Trophoblast cell (in vitro differentiated cells and primary cell): Measurements from ENCODE around the gene WSCD2.

ENCODE experiments used
- DNase-seq, 2 donors: peaks; one replicate each; pipeline ENCODE4 v3.0.0-alpha.2; 2016
- H2AFZ ChIP-seq: 2 replicates; pipeline ENCODE4 v1.6.1; 2013; ENCODE audit warnings: low read length, moderate library complexity, mild to moderate bottlenecking; ENCODE audit not compliant: insufficient read depth, poor library complexity
- H2AK5ac ChIP-seq: 2 replicates; pipeline ENCODE4 v1.6.1; 2013; ENCODE audit warnings: mild to moderate bottlenecking, low read length
- H2BK120ac ChIP-seq: 2 replicates; pipeline ENCODE4 v1.6.1; 2013; ENCODE audit warnings: low read length, mild to moderate bottlenecking, moderate library complexity; ENCODE audit not compliant: insufficient read depth, poor library complexity
- H2BK12ac ChIP-seq: 2 replicates; pipeline ENCODE4 v1.6.1; 2013; ENCODE audit warnings: mild to moderate bottlenecking, low read length, moderate library complexity
- H2BK5ac ChIP-seq: 2 replicates; pipeline ENCODE4 v1.6.1; 2013; ENCODE audit warnings: low read length, low read depth, moderate library complexity, mild to moderate bottlenecking; ENCODE audit not compliant: poor library complexity
- H3K14ac ChIP-seq: 2 replicates; pipeline ENCODE4 v1.6.1; 2013; ENCODE audit warnings: mild to moderate bottlenecking, low read length
- H3K18ac ChIP-seq: 2 replicates; pipeline ENCODE4 v1.6.1; 2013; ENCODE audit warnings: mild to moderate bottlenecking, low read length
- H3K23ac ChIP-seq: 2 replicates; pipeline ENCODE4 v1.6.1; 2013; ENCODE audit warnings: low read length
- H3K27ac ChIP-seq: 2 replicates; pipeline ENCODE4 v1.5.1; 2013; ENCODE audit warnings: low read depth, mild to moderate bottlenecking, inconsistent platforms, low read length, moderate library complexity
- H3K27me3 ChIP-seq: 2 replicates; pipeline ENCODE4 v1.6.1; 2013; ENCODE audit warnings: inconsistent platforms, mild to moderate bottlenecking, low read length, moderate library complexity; ENCODE audit not compliant: insufficient read depth
- H3K36me3 ChIP-seq, 2 experiments: 1 replicate in 1 of 2; 2 replicates in 1 of 2; pipeline ENCODE4 v1.6.1; 2013; ENCODE audit warnings: low read length in 2 of 2, mild to moderate bottlenecking in 2 of 2, moderate library complexity in 1 of 2; ENCODE audit not compliant: insufficient read depth in 2 of 2, control insufficient read depth in 1 of 2
- H3K4ac ChIP-seq: 2 replicates; pipeline ENCODE4 v1.6.1; 2013; ENCODE audit warnings: low read depth, mild to moderate bottlenecking, low read length, moderate library complexity
- H3K4me1 ChIP-seq, 2 experiments: 1 replicate in 1 of 2; 2 replicates in 1 of 2; pipeline ENCODE4 v1.6.1; 2013; ENCODE audit warnings: low read length in 2 of 2, mild to moderate bottlenecking in 2 of 2, moderate library complexity in 1 of 2; ENCODE audit not compliant: insufficient read depth in 2 of 2, control insufficient read depth in 1 of 2
- H3K4me2 ChIP-seq: 2 replicates; pipeline ENCODE4 v1.6.1; 2013; ENCODE audit warnings: inconsistent platforms, mild to moderate bottlenecking, low read length, moderate library complexity
- H3K4me3 ChIP-seq: 2 replicates; pipeline ENCODE4 v1.5.1; 2013; ENCODE audit warnings: mild to moderate bottlenecking, low read depth, low read length, inconsistent platforms
- H3K79me1 ChIP-seq: one replicate; pipeline ENCODE4 v1.6.1; 2013; ENCODE audit warnings: low read length
- H3K79me2 ChIP-seq: 2 replicates; pipeline ENCODE4 v1.6.1; 2013; ENCODE audit warnings: low read length, mild to moderate bottlenecking; ENCODE audit not compliant: control insufficient read depth, insufficient read depth, poor library complexity
- H3K9ac ChIP-seq: 2 replicates; pipeline ENCODE4 v1.6.1; 2013; ENCODE audit warnings: mild to moderate bottlenecking, low read length
- H3K9me3 ChIP-seq: 2 replicates; pipeline ENCODE4 v1.6.1; 2013; ENCODE audit warnings: low read depth, mild to moderate bottlenecking, control low read depth, inconsistent platforms, low read length; ENCODE audit not compliant: insufficient read depth
- H4K12ac ChIP-seq: 2 replicates; pipeline ENCODE4 v1.6.1; 2013; ENCODE audit warnings: low read depth, mild to moderate bottlenecking, low read length, moderate library complexity
- H4K8ac ChIP-seq: 2 replicates; pipeline ENCODE4 v1.6.1; 2013; ENCODE audit warnings: low read depth, mild to moderate bottlenecking, low read length, moderate library complexity
- H4K91ac ChIP-seq: one replicate; pipeline ENCODE4 v1.6.1; 2013; ENCODE audit warnings: low read depth, mild to moderate bottlenecking, low read length, moderate library complexity
- WGBS: extraction: QIAGEN DNeasy Blood & Tissue Kit; methylation state at CpG from one replicate; pipeline ENCODE4 v1.1.7; 2013; ENCODE audit warnings: missing lambda C conversion rate; ENCODE audit not compliant: insufficient read length, insufficient coverage; ENCODE audit errors: extremely low coverage; 5-methylcytosine and 5-hydroxymethylcytosine counted together

Gene WSCD2

DNA sequence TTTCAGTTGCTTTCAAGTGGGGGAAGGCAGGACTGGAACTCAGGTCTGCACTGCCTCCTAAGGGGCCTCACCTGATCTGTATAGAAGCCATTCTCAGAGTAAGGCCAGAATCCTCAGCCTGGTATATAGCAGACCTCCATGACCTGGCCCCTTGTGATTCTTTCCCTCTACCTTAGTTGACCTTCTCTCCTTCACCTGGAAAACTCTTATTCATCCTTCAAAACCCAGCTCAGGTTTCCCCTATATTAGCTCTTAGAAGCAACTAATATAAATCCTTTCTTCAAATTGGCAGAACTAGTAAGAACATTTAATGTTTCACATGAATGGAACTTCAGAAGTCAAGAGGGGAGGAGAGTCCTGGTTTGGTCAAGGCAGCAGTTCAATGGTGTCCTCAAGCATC lies 26.0 kb upstream of the WSCD2 start:
- H2AFZ ChIP-seq: no peak overlapping the region
- no peaks in the 10 kb centered on the region for H3K27me3 ChIP-seq
- H3K4ac ChIP-seq: no peak overlapping the region
- H3K4me2 ChIP-seq: no peak overlapping the region
- H4K12ac ChIP-seq: no peak overlapping the region
- H2AK5ac ChIP-seq: no peak overlapping the region
- H3K27ac ChIP-seq: no peak overlapping the region
- no peak overlapping the region for H2BK12ac ChIP-seq
- no peaks in the 10 kb centered on the region for H3K79me1 ChIP-seq
- no peak overlapping the region for H3K14ac ChIP-seq
- no peak overlapping the region for H2BK120ac ChIP-seq
- DNase-seq: no peak
- H3K9me3 ChIP-seq: no peaks in the 10 kb centered on the region
- H4K91ac ChIP-seq: no peak overlapping the region
- no peak overlapping the region for H3K23ac ChIP-seq
- peaks cover 6 to 9% of the 10 kb centered on the region in 2 experiments for H3K4me1 ChIP-seq
- no peak overlapping the region for H4K8ac ChIP-seq
- no peak overlapping the region for H2BK5ac ChIP-seq
- H3K4me3 ChIP-seq: no peak overlapping the region
- H3K36me3 ChIP-seq: no peaks in the 10 kb centered on the region
- no peak overlapping the region for H3K9ac ChIP-seq
- H3K79me2 ChIP-seq: no peaks in the 10 kb centered on the region
- H3K18ac ChIP-seq: no peak overlapping the region

DNA sequence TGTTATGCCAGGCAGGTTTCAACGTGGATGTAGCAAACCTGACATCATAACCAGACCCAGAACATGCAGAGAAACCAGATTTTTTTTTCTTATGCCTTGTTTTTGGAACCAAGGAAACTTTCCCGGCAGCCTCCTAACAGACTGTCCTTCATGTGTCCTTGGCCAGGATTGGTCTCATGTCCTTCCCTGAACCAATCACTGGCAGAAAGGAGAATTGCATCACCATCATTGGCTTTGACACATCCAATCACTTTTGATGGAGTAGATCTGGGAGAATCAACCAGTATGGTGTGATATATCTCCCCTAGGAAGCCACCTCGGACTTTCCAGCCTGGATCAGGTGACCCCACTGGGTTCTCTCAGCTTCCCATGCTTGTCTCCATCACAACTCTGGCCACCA lies 25.6 kb upstream of the WSCD2 start:
- Histone ChIP-seq H3K23ac (no peak overlapping the region), H3K4me2 (no peak overlapping the region), H3K14ac (no peak overlapping the region), H3K4me3 (no peak overlapping the region), H3K27ac (no peak overlapping the region), H4K8ac (no peak overlapping the region), H3K9me3 (no peaks in the 10 kb centered on the region), H3K79me1 (no peaks in the 10 kb centered on the region), H3K36me3 (no peaks in the 10 kb centered on the region), H2AK5ac (no peak overlapping the region), H3K9ac (no peak overlapping the region), H3K27me3 (no peaks in the 10 kb centered on the region), H4K12ac (no peak overlapping the region), H3K4me1 (peaks cover 6 to 9% of the 10 kb centered on the region in 2 experiments), H2BK120ac (no peak overlapping the region), H3K79me2 (no peaks in the 10 kb centered on the region), H2BK12ac (no peak overlapping the region), H3K18ac (no peak overlapping the region), H2AFZ (no peak overlapping the region), H2BK5ac (no peak overlapping the region), H3K4ac (no peak overlapping the region), H4K91ac (no peak overlapping the region)
- no CpG with 5 or more reads among the region's 3 CpGs for WGBS
- no peak for DNase-seq

DNA sequence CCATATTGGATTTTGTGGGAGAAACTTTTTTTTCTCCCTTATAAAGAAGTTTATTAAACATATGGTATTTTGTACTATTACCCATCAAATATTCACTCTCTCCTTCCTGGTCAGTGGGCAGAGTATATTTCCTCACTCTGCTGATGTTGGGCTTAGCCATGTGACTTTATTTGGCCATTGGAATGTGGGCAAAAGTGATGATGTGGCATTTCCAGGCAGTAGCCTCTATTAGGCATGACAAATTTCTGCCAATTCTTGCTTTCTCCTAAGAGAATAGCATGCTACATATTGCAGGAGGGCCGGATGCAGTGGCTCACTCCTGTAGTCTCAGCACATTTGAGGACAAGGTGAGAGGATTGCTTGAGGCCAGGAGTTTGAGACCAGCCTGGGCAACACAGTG lies 24.4 kb upstream of the WSCD2 start:
- no peak overlapping the region for H3K14ac ChIP-seq
- H2AK5ac ChIP-seq: no peak overlapping the region
- H3K18ac ChIP-seq: no peak overlapping the region
- H2BK12ac ChIP-seq: no peak overlapping the region
- H3K79me2 ChIP-seq: no peaks in the 10 kb centered on the region
- H2BK5ac ChIP-seq: no peak overlapping the region
- no peaks in the 10 kb centered on the region for H3K36me3 ChIP-seq
- H2BK120ac ChIP-seq: no peak overlapping the region
- no peak overlapping the region for H3K4me2 ChIP-seq
- H2AFZ ChIP-seq: no peak overlapping the region
- H3K4me3 ChIP-seq: no peak overlapping the region
- no peak overlapping the region for H3K27ac ChIP-seq
- no peak overlapping the region for H4K8ac ChIP-seq
- no peak overlapping the region for H4K12ac ChIP-seq
- H3K4me1 ChIP-seq: peaks cover 6 to 9% of the 10 kb centered on the region in 2 experiments
- H3K23ac ChIP-seq: no peak overlapping the region
- no peak overlapping the region for H3K9ac ChIP-seq
- no peaks in the 10 kb centered on the region for H3K27me3 ChIP-seq
- no CpG with 5 or more reads among the region's 1 CpG for WGBS
- H4K91ac ChIP-seq: no peak overlapping the region
- no peaks in the 10 kb centered on the region for H3K9me3 ChIP-seq
- H3K79me1 ChIP-seq: no peaks in the 10 kb centered on the region
- H3K4ac ChIP-seq: no peak overlapping the region
- DNase-seq: no peak

DNA sequence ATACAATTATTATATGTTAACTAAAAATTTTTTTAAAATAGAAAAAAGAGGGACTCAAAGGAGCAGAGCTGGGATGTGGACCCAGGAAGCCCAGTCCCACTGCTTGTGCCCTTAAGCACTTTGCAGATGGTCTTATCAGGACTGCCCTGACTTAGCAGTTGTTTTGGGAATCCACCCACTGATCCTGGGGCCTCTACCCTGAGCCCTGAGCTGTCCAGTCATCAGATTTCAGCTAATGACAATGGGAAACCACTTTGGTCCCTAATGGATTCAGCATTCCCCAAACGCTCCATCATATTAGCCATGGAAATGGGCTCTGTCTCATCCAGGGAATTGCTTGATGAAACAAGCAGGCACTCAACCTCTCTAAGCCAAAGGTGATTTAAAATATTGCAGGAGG lies 22.5 kb upstream of the WSCD2 start:
- Histone ChIP-seq H3K14ac (no peak overlapping the region), H3K4ac (no peak overlapping the region), H3K4me1 (peaks cover 6 to 9% of the 10 kb centered on the region in 2 experiments), H4K8ac (no peak overlapping the region), H2BK120ac (peak overlapping the region; percentile 31), H2AFZ (no peak overlapping the region), H2BK12ac (peak overlapping the region; percentile 30), H4K12ac (no peak overlapping the region), H3K23ac (no peak overlapping the region), H3K79me1 (no peaks in the 10 kb centered on the region), H2BK5ac (no peak overlapping the region), H3K18ac (no peak overlapping the region), H3K27me3 (no peaks in the 10 kb centered on the region), H3K9ac (no peak overlapping the region), H3K79me2 (no peaks in the 10 kb centered on the region), H3K4me3 (no peak overlapping the region), H2AK5ac (no peak overlapping the region), H3K27ac (no peak overlapping the region), H3K9me3 (no peaks in the 10 kb centered on the region), H3K36me3 (no peaks in the 10 kb centered on the region), H4K91ac (peak overlapping the region; percentile 18), H3K4me2 (no peak overlapping the region)
- no CpG with 5 or more reads among the region's 1 CpG for WGBS
- DNase-seq: no peak
